ENCODE results near the gene AFAP1.

The AFAP1 gene

GRCh38 chr4:7762376-7763030, 177.2 kb downstream of the AFAP1 start:
- no peak for TF ChIP-seq CTCF (IDR thresholded peaks at IDR 0.05; ENCODE audit: low read depth, low read length)
- in situ Hi-C loops (cut with HindIII; ENCODE audit: low sequenced_read_pairs): no loop called here
- DNase-seq (ENCODE audit: low read depth, low spot score): no peak
- H3K4me3 ChIP-seq (ENCODE audit: low read depth, low read length): no peak overlapping the region

- no peak overlapping the region for H3K4me3 ChIP-seq (ENCODE audit: low read depth, low read length)
- TF ChIP-seq CTCF (IDR thresholded peaks at IDR 0.05; ENCODE audit: low read depth, low read length): peak; percentile 85
- in situ Hi-C loops (cut with HindIII; ENCODE audit: low sequenced_read_pairs): no loop called here
- no peak for DNase-seq (ENCODE audit: low read depth, low spot score)
Measured at GRCh38 chr4:7761720-7762119, 177.9 kb downstream of the AFAP1 start.

- no peak for TF ChIP-seq CTCF (IDR thresholded peaks at IDR 0.05; ENCODE audit: low read depth, low read length)
- in situ Hi-C loops (cut with HindIII; ENCODE audit: low sequenced_read_pairs): no loop called here
- DNase-seq (ENCODE audit: low read depth, low spot score): no peak
- no peak overlapping the region for H3K4me3 ChIP-seq (ENCODE audit: low read depth, low read length)
Measured at GRCh38 chr4:7761312-7761711, 178.3 kb downstream of the AFAP1 start.

DNA sequence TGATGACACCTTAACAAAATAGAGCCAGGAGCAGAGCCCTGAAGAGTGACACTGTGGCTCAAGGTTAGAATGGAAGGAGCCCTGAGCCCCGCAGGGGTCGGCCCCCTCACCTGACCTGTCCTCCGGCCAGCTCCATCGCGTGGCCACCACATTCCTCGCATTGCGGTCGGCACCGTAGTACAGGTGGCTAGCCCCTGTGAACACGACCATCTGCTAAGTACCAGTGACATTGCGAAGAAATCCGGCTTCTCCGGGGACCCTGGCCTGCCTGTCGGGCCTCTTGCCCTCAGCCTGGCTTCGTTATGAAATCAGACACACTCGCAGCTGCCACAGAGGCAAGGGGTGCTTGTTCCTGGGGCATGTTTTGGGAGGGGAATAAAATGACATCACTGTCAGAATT, 179.0 kb downstream of the AFAP1 start:
- no peak for TF ChIP-seq CTCF (IDR thresholded peaks at IDR 0.05; ENCODE audit: low read depth, low read length)
- in situ Hi-C loops (cut with HindIII; ENCODE audit: low sequenced_read_pairs): no loop called here
- no peak for DNase-seq (ENCODE audit: low read depth, low spot score)
- no peak overlapping the region for H3K4me3 ChIP-seq (ENCODE audit: low read depth, low read length)

DNA sequence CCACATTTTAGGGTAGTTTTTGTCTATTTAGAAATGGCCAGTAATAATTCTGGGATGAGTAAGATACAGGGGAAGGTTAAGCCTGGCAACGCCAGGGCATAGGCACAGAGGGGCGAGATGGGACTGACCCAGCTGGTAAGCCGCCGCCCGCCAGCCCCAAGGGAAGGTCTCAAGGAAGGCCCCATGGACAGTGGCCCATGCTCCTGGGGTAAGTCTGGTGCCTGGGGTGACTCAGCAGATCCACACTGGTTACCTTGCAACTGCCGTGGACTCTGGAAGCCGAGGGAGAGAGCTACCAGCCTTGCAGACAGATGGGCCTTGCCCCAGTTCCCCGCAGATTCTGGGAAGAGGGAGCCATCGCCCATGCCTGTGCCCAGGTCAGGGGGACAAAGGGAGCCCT, 179.4 kb downstream of the AFAP1 start:
- in situ Hi-C loops (cut with HindIII; ENCODE audit: low sequenced_read_pairs): no loop called here
- DNase-seq (ENCODE audit: low read depth, low spot score): no peak
- H3K4me3 ChIP-seq (ENCODE audit: low read depth, low read length): no peak overlapping the region
- no peak for TF ChIP-seq CTCF (IDR thresholded peaks at IDR 0.05; ENCODE audit: low read depth, low read length)

GRCh38 chr4:7759635-7760034, 180.0 kb downstream of the AFAP1 start:
- TF ChIP-seq CTCF (IDR thresholded peaks at IDR 0.05; ENCODE audit: low read depth, low read length): no peak
- DNase-seq (ENCODE audit: low read depth, low spot score): no peak
- in situ Hi-C loops (cut with HindIII; ENCODE audit: low sequenced_read_pairs): no loop called here
- H3K4me3 ChIP-seq (ENCODE audit: low read depth, low read length): no peak overlapping the region

Data from astrocyte of the spinal cord (primary cell).